ENCODE results near the gene MTRF1L.
"Not testable (repeated sequence)": the region's sequence is repeated elsewhere in the genome, so short reads cannot be mapped to it uniquely, and the experiment has no call there.

MTRF1L gene

DNA sequence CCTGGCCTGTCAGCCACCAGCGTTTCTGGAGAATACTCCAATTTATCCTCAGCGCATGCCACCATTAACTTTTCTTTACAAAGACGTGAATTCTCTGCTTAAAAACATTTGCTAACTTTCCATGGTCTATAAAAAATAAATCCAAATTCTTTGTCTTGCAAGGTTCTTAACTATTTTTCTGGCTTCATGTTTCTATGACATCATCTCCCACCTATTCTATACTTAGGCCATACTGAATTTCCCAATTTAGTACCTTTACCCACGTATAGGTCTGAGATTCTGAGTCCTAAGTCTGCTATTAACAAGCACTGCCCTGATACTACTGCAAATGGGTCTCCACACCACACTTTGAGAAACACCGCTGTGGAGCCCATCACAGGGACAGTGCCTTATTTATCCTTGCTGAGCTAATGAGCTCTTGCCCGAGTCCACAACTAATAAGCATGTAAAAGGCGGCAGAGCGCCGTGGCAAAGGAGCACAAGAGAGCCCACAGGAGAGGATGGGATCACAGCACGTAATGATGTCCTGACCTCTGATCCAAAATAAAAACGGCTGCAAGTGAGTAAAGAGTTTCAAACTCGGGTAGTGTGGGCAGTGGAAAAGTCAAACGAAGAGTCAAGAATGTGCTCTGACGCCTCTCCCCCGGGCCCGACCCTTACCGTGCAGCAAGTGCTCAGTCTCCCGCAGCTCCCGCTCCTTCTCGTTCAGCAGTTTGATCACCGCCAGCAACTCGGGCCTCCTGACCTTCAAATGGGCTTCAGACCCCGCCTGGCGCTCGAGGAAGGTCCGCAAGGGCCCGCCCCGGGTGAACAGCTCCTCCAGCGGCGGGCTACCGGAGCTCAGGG is 519 bp downstream of the MTRF1L start:
- peak; percentile 21 for DNase-seq (ENCODE audit: low spot score)

DNA sequence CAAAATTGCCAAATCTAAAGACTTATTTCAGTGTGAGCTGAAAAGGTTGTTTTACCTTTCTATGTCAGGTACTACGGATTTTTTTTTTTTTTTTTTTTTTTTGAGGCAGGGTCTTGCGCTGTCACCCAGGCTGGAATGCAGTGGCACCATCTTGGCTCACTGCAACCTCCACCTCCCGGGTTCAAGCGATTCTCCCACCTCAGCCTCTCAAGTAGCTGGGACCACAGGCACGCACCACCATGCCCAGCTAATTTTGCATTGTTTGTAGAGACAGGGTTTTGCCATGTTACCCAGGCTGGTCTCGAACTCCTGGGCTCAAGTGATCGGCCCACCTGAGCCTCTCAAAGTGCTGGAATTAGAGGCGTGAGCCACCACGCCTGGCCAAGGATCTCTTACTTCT is 1.7 kb downstream of the MTRF1L start:
- not testable (repeated sequence) for DNase-seq (ENCODE audit: low spot score)

DNA sequence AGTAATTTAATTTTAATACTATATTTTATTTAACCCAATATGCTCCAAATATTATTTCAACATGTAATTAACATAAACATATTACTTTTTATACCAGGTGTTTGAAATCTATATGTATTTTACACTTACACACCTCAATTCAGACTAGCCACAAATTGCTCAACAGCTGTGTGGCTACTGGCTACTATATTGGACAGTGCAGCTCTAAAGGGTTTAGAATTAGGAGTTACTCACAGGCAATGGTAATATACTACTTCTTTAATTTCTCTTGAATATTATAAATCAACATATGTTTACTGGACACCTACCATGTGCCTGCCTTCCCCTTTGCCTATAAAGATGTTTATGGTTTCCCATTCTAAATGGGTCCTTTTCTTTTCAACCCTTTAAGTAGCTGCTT is 2.3 kb downstream of the MTRF1L start:
- DNase-seq (ENCODE audit: low spot score) = no peak

DNA sequence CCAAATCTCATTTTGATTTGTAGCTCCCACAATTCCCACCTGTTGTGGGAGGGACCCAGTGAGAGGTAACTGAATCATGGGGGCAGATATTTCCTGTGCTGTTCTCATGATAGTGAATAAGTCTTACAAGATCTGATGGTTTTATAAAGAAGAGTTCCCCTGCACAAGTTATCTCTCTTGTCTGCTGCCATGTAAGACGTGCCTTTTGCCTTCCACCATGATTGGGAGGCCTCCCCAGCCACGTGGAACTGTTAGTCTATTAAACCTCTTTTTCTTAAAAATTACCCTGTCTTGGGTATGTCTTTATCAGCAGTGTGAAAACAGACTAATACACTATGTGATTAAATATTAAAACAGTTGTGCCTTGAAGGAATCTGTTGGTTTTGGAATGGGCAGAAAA is 3.0 kb downstream of the MTRF1L start:
- not testable (repeated sequence) for DNase-seq (ENCODE audit: low spot score)

DNA sequence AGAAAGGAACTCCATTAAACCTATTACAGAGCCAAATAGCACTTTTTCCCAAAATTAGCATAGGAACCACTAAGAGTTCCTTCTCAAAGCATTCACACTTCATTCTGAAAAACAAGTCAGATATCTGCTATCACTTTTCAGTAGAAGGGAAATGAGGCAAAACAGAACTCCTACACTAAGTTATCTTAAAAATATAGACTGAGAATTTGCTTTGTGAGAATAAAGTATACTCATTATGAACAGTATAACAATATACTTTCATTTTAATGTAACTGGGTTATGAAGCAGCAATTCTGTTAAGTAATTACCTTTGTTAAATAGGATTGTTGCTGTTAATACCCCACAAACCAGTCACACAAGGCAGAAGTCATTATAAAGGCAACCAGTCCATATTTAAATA is 8.7 kb downstream of the MTRF1L start:
- no peak for DNase-seq (ENCODE audit: low spot score)

DNA sequence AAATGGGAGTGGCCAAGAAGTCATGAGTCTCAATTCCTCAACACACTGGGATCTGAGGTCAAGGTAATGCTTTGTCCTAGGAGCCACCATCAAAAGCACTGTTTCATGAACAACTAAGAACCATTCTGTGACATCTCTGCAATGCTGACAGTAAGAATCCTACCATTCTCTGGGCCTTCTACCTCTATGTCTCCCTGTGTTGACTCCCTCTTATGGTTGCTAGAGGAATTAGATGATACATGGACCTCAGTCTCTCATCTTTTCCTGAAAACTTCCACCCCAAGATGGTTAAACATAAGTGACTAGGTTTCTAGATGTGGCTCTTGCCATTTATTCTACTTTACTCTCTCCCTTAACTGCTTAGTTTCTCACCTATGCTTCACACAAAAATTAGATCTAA is 9.1 kb downstream of the MTRF1L start:
- DNase-seq (ENCODE audit: low spot score) = no peak

DNA sequence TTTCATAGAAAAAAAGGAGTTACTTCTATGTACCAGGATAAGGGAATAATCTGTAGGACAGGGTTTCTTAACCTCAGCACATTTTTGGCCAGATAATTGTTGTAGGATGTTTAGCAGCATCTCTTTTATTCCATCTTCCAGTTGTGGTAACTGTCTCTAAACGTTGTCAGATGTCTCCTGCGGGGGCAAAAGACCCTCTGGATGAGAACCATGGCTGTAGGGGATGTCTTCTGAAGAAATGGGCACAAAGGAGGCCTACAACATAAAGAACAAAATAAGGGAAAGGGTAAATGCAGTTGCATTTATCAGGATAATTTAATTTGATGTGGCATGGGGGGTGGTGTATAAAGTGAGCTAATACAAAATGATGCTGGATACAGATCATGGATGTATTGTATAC is 15.5 kb downstream of the MTRF1L start:
- no peak for DNase-seq (ENCODE audit: low spot score)

DNA sequence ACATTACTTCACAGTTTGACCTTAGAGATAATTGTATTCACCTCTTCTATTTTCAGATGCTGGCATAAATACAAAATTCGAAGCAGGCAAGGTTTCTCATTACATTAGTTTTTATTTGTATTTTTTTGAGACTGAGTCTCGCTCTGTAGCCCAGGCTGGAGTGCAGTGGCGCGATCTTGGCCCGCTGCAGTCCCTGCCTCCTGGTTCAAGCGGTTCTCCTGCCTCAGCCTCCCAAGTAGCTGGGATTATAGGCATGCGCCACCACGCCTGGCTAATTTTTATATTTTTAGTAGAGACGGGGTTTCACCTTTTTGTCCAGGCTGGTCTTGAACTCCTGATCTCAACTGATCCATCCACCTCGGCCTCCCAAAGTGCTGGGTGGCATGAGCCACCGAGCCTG is 17.2 kb downstream of the MTRF1L start:
- not testable (repeated sequence) for DNase-seq (ENCODE audit: low spot score)

DNA sequence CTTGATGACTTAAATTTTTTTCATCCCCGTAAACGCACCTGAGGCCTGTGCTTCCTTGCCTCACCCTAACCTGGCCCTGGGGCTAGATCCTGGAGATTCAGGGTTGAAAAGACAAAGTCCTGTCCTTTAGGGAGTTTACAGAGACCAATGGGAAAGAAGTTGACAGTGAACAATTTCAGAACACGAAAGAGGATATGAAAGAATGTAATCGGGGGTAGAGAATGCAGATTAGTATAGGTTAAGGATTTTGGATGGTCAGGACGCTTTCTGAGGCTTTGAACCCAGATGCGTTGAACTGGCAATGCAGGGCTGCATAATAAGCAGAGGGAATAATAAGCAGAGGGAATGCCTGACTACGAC is 18.0 kb downstream of the MTRF1L start:
- no peak for DNase-seq (ENCODE audit: low spot score)

DNA sequence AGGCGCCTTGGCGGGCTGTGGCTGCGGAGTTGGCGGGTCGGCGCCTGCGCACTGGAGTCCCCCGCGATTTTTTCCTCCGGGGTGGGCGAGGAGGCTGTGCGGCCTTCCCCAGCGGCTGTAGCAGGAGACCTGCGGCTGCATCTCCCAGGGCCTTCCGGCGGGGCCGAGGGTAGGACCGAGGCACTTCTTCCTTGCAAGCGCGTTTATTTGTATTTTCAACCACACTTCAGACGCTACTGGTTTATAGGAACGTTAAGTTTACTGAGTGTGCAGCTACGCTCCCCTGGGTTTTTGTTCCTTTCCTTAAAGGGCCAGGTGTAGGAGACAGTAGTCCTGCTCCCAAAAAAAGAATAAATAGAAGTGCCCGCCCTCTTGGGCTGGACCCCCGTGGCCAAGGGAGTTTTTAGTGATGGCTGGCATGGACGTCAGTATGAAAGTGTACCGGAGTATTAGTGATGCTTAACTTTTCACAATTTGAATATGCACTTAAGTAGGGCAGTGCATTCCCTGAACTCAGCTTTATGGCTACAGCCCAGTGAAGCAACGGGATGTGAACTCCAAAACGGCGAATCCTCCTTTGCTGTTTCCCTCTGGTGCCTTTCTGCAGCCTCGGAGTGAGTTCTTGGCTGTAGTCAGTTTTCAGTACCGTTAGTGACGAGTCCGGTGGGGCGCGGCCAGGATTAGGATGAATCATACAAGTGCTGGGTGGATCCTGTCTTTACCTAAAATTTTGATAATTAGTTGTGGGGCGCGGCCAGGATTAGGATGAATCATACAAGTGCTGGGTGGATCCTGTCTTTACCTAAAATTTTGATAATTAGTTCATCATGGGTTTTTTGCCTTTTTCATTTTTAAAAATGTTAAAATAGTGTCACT is 18.6 kb downstream of the MTRF1L start:
- DNase-seq (ENCODE audit: low spot score) = peak; percentile 85

DNA sequence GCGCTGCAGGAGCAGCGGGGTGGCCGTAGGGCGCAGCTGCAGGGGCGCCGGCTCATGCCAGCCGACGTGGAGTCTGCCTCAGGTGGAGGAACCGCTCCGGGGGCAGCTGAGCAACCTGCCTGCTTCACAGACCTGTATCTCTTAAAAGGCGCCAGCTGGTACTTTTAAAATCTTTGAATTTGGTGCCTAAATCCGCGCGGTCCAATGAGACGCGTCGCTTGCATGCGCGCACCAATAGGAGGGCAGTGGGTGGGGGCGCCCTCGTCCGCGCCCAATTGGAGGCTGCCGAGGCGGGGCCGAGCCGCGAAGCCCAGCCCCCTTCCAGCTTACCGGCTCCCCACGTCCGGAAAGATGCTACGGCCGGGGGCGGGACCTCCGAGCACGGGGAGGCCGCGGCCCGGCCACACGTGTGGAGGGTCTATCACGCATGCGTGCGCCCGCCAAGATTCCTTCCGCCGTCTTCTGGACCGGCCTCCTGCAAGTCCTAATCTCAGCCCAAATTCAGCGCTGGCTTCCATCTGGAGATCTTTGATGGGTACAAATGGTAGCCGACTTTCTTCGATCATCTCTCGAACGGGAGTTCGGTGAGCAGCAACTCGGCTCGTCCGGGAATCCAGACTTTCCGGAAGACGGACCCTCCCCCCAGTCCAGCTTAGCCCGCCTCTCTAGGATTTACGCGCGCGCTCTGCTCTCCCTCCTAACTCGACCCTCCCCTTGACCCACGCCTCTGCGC is 19.4 kb downstream of the MTRF1L start, which contains the start of gene FBXO5:
TSS of gene FBXO5 (minus strand) at position 138 of the 733 bp plus-strand sequence. CDS start at position 56, 82 bp downstream.
- peak; percentile 95 for DNase-seq (ENCODE audit: low spot score)

DNA sequence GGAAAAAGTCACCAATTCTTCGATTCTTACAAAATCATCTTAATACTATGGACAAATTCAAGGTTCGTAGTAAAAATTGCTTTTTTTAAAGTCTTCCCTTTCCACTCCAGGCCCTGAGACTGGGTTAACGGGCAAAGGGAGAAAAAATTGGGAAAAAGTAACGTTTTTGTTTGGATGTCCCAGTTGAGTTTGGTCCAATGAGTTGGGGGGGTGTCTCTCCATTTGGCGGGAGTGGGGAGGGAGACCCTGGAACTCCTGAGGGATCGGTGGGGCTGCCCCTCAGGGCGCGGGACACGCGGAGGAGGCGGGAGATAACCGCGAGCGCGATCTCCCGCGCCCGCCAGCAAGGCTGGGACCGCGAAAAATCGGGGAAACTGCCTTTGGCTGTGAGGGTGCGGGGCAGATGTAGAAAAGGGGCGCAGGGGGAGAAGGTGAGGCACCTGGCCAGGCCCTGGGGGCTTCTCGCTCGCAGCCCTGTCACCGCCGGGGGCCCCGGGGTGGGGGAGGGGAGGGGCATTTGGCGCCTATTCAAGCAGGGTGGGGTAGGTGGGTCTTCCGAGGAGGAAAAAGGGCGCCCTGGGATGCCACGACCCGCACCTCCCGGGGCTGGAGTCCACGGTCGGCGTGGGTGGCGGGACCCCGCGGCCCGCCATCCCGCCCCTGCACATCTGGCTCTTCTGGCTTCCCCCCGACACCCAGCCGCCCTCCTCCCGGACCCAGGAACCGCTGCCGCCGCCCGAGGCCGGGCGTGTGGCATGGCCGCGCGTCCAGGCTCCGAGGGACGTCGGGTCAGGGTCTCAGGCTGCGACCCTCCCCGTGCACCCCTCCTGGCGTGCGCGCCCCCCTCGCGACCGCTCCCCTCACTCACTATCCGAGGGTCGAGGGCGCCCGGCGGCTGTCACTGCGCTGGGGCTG is 20.3 kb downstream of the MTRF1L start:
- peak; percentile 45 for DNase-seq (ENCODE audit: low spot score)

DNA sequence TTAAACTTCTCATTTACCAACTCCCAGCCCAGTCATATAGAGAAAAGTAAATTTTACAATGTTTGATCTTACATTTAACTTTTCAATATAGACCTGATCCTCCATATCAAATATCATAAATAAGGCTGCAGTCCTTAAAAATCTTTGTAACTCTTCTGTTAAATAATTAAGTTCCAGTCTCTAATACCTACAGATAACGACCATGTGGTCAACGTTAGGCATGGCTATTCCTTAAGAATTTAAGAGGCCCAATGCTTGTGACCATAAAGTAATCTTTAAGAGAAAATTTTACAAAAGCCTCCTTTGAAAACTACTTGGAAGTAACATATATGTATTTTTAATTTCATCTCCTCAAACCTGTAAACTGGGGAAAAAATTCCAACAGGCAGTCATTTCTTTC is 21.3 kb downstream of the MTRF1L start:
- DNase-seq (ENCODE audit: low spot score) = no peak

DNA sequence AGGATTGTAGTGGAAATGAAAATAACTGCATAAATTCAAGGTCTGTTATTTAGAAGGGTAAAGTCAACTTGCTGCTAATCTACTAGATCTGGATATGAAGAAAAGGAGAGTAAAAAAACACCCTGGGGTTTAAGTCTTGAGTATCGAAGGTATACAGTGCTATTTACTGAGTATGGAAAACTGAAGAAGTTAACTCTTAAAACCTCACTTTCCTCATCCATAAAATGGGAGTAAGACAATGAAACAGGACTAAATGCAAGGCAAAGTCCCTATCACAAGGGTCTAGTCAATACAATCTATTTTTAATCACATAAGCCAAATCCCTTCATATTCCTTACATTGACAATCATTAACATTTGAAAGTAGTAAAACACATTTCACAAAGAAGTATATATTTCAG is 21.9 kb downstream of the MTRF1L start:
- DNase-seq (ENCODE audit: low spot score) = no peak

DNA sequence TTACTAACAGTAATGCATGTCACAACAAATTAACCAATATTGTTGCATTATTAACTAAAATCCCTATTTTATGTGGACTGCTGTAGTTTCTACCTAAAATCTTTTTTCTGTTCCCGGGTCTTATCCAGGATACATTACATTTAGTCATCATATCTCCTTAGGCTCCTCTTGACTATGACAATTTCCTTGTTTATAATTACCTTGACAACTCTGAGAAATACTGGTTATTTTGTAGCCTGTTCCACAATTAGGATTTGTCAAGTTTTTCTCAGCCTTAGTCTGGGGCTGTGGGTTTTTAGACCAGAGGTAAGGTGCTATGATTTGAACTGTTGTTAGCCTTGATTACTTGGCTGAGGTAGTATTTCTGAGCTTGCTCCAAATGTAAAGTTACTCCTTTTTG is 23.4 kb downstream of the MTRF1L start:
- DNase-seq (ENCODE audit: low spot score) = no peak

DNA sequence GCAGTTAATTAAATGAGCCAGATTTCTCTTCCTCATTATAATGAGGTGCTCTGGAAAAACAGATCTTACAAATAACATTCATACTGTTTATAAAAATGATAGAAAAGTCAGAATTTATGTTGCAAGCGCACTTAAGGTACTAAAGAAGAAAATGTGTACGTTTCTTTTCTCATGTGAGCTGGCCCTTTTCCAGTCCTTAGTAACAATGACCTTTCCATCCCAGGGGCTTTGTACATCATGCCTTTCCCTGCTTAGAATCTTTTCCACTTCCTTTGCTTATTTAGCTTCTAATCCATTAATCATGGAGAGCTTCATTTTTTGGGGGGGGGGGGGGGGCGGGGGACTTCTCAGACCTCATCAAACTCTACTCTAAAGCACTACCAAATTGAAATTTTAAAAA is 24.5 kb downstream of the MTRF1L start:
- no peak for DNase-seq (ENCODE audit: low spot score)

DNA sequence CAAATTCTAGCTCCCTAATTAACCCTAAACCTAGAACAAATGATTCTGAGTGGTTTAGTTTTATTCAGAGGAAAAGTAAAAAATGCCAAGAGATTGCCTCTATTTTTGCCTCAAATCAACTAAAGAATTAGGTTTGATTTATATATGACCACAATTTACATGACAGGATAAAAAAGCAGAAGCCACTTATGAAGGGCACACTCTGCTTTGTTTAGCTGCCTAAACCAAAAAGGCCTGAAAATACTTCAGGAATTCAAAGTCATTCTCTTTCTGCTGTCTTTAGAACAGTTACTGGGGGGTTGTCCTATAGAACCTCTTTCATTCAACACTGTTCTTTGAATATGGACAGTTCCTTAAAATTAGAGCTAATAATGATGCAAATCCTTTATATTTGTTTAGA is 25.0 kb downstream of the MTRF1L start:
- DNase-seq (ENCODE audit: low spot score) = no peak

DNA sequence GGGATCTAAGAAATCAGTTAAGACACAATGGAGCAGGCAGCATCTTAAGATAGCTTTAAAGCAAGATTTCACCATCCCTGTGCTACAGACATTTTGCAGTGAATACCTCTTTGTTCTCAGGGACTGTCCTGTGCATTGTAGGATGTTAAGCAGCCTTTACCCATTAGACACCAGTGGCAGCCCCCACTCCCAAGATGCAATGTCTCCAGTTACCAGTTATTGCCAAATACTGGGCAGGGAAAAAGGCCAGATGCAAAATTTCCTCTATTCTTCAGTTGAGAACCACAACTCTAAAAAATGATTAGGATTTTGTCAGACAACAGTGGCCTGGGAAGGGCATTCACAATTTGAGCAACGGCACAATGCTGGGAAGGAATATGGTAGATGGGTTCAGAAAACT is 25.8 kb downstream of the MTRF1L start:
- DNase-seq (ENCODE audit: low spot score) = no peak

DNA sequence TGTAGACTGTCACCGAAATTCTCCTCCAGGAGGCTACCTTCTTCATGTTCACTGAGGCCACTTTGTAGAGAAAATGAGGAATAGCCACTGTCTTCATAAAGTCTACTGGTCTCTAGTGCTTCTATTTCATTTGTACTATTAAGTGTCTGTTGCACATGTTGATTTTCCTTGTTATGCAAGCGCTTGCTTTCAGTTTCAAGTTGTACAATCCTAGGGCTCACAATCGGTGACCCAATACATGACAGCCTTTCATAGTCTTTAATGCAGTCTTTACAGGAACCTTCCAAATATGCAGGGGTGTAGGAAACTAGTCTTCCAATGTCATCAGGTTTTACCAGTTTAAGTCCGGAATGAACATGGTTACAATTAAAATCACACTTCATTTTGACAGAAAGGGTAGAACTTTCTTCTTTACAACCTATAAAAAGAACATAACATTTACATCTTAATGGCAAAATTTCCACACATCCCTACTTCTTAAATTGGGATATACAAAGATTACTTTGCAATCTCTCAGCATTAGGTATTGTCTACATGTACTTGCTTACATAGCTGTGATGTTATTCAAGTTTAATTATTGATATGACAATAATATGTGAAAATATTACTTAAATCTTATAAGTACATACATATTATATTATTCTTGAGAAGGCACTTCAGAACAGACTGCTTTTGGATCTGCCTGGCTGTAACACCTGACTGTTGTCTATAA is 27.1 kb downstream of the MTRF1L start:
- DNase-seq (ENCODE audit: low spot score) = no peak

DNA sequence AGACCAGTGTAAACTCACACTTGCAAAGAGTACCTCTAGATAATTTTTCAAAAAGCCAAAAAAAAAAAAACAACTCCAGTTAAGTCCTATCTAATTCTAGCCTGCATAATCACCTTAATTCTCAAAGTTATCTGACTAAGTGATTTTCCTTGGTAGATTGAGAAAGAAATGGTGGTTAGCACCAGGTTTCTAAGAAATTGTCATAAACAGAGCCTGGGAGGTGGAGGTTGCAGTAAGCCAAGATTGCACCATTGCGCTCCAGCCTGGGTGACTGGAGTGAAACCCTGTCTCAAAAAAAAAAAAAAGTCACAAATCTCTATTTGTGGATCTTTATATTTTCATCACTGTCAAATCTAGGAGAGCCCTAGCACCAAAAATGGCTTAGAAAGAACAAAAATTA is 28.6 kb downstream of the MTRF1L start:
- no peak for DNase-seq (ENCODE audit: low spot score)

Data from hematopoietic multipotent progenitor cell treated with erythropoietin and hydrocortisone succinate and interleukin-3 and kit ligand, for 15 days (in vitro differentiated cells).